A549 treated with dexamethasone at 1 μM for 4 hours (cell line): ENCODE measurements around the gene HNRNPCL1. TPM values are rescaled to one million over a fixed set of nuclear protein-coding genes. Genes with fewer than 3 reads are reported as not detected.

Experiments
- total RNA-seq: library from RNA; stranded (reverse); fragments of 200-300 nt; extraction: Qiagen RNA extraction; gene quantifications from 5 replicates; pipeline ENCODE4 v1.2.3, GENCODE V29; 2022

HNRNPCL1 gene
- not detected in 5 replicates for total RNA-seq

GRCh38 chr1:12848620-12849019, at the start of gene HNRNPCL1:
Gene HNRNPCL1, minus strand, starts transcription at chr1:12848720. Its CDS starts 431 bp downstream, at chr1:12848289.

GRCh38 chr1:12898170-12898569, 49.6 kb upstream of the HNRNPCL1 start, which contains the start of gene PRAMEF10:
Gene PRAMEF10, minus strand, starts transcription at chr1:12898270. Its CDS starts 2,423 bp downstream, at chr1:12895847.

GRCh38 chr1:12886101-12886500, 37.6 kb upstream of the HNRNPCL1 start, which contains the start of gene PRAMEF4:
Gene PRAMEF4, minus strand, starts transcription at chr1:12886201. Its CDS starts 2,807 bp downstream, at chr1:12883394.

GRCh38 chr1:12856786-12857185, 8.3 kb upstream of the HNRNPCL1 start, which contains the start of gene PRAMEF2:
Gene PRAMEF2, plus strand, starts transcription at chr1:12857086. Its CDS starts 1,924 bp downstream, at chr1:12859010.

GRCh38 chr1:12831310-12831709, 17.2 kb downstream of the HNRNPCL1 start, which contains the start of gene PRAMEF11:
Gene PRAMEF11, minus strand, starts transcription at chr1:12831410. Its CDS starts 2,621 bp downstream, at chr1:12828789.

Other genes with a start within 250 kb of the HNRNPCL1 start
- gene DHRS3, start 230.5 kb downstream of the HNRNPCL1 start, total RNA-seq, result 41.9 to 52.6 TPM (median 50.9 TPM) in 5 replicates
- not detected in 5 replicates for gene AADACL4, start 204.6 kb downstream of the HNRNPCL1 start, total RNA-seq
- gene AADACL3, start 132.6 kb downstream of the HNRNPCL1 start, total RNA-seq, result not detected in 5 replicates
- gene CFAP107, start 102.5 kb downstream of the HNRNPCL1 start, total RNA-seq, result not detected in 5 replicates
- gene PRAMEF12, start 75.0 kb downstream of the HNRNPCL1 start, total RNA-seq, result not detected in 5 replicates
- 0.05 to 0.13 TPM (median 0.09 TPM) in 5 replicates for gene PRAMEF1, start 57.3 kb downstream of the HNRNPCL1 start, total RNA-seq
- not detected in 5 replicates for gene PRAMEF11, start 17.3 kb downstream of the HNRNPCL1 start, total RNA-seq
- gene PRAMEF2, start 8.4 kb upstream of the HNRNPCL1 start, total RNA-seq, result 0.07 to 0.24 TPM (median 0.13 TPM) in 5 replicates
- gene PRAMEF4, start 37.5 kb upstream of the HNRNPCL1 start, total RNA-seq, result 0.06 TPM in 1 of 5 replicates, not detected in the others
- not detected in 5 replicates for gene PRAMEF10, start 49.5 kb upstream of the HNRNPCL1 start, total RNA-seq
- gene PRAMEF7, start 67.9 kb upstream of the HNRNPCL1 start, total RNA-seq, result 0.07 to 0.15 TPM (median 0.12 TPM) in 3 of 5 replicates, not detected in the others
- gene PRAMEF6, start 98.9 kb upstream of the HNRNPCL1 start, total RNA-seq, result not detected in 5 replicates
- gene PRAMEF27, start 207.9 kb upstream of the HNRNPCL1 start, total RNA-seq, result not detected in 5 replicates
- not detected in 5 replicates for gene HNRNPCL3, start 212.0 kb upstream of the HNRNPCL1 start, total RNA-seq
- not detected in 5 replicates for gene PRAMEF25, start 222.1 kb upstream of the HNRNPCL1 start, total RNA-seq